Left ventricle myocardium superior (tissue), 1 donor: ENCODE data around the gene HOXB3. TPM values are rescaled to one million over a fixed set of nuclear protein-coding genes. Genes with fewer than 3 reads are reported as not detected.
A peak's percentile ranks its signal among the peaks of the same experiment; 100 is the strongest.

Source experiments
- ATAC-seq: fragments of 200-7000 bp; cut with Tn5 transposase; one replicate; pipeline ENCODE4 v1.9.1; 2020; ENCODE audit warnings: mild to moderate bottlenecking, moderate library complexity
- DNase-seq: peaks from one replicate; pipeline ENCODE4 v3.0.0-alpha.2; 2020
- intact Hi-C: fragments of 100-400 bp; cut with micrococcal nuclease; formaldehyde crosslinking; loops from one replicate; pipeline ENCODE4 v1.11.0; 2022
- long read RNA-seq: library from polyadenylated mRNA; unstranded; transcript quantifications from one replicate; pipeline ENCODE4 v2.0.0, GENCODE V29; 2021
- total RNA-seq: library from RNA; stranded (reverse); fragmentation: NEBNext Ultra II Directional; extraction: Animal tissue kit (Norgen Biotek cat#: 25700); gene quantifications from one replicate; pipeline ENCODE4 v1.2.1, GENCODE V29; 2021
- donor health status: DM: no; HTN: yes; CAD: no; lungs with severe emphysema.

Gene HOXB3
- 2.7 TPM for total RNA-seq
- long read RNA-seq, partial matches to known transcripts = 0 of 2 reads
- long read RNA-seq, other reads (novel, unspliced or antisense) = 2 of 2 reads

GRCh38 chr17:48589831-48590606 is at the start of gene HOXB3:
Gene HOXB3 (minus strand): TSS chr17:48590241. CDS start chr17:48552474, 37,767 bp downstream.
- DNase-seq (no peak), ATAC-seq (no peak)
- intact Hi-C loops = no loop called here

- DNase-seq (no peak), ATAC-seq (no peak)
- intact Hi-C loops = no loop called here
Observed at GRCh38 chr17:48639136-48639535, 49.1 kb upstream of the HOXB3 start.

GRCh38 chr17:48637323-48638260 is 47.6 kb upstream of the HOXB3 start:
- no peak for DNase-seq
- intact Hi-C loops = no loop called here
- no peak for ATAC-seq

- DNase-seq = peak; percentile 69
- intact Hi-C loops = no loop called here
- no peak for ATAC-seq
Observed at GRCh38 chr17:48636177-48637018, 46.4 kb upstream of the HOXB3 start.

- intact Hi-C loops = no loop called here
- ATAC-seq (no peak), DNase-seq (no peak)
Observed at GRCh38 chr17:48634493-48635208, 44.6 kb upstream of the HOXB3 start.

- DNase-seq = no peak
- intact Hi-C loops = no loop called here
- no peak for ATAC-seq
Observed at GRCh38 chr17:48633266-48633677, 43.2 kb upstream of the HOXB3 start.

GRCh38 chr17:48632579-48633265 is 42.7 kb upstream of the HOXB3 start:
- ATAC-seq (no peak), DNase-seq (no peak)
- intact Hi-C loops = no loop called here

- no peak for ATAC-seq
- DNase-seq = no peak
- intact Hi-C loops = no loop called here
Observed at GRCh38 chr17:48631693-48632578, 41.9 kb upstream of the HOXB3 start.

- no peak for ATAC-seq
Observed at GRCh38 chr17:48630925-48631692, 41.1 kb upstream of the HOXB3 start.

GRCh38 chr17:48630009-48630924 is 40.2 kb upstream of the HOXB3 start:
- ATAC-seq (no peak), DNase-seq (no peak)
- intact Hi-C loops = no loop called here

More at GRCh38 chr17:48630925-48631692, 41.1 kb upstream of the HOXB3 start:
- DNase-seq = no peak
- intact Hi-C loops = no loop called here

GRCh38 chr17:48629411-48629759 is 39.3 kb upstream of the HOXB3 start:
- intact Hi-C loops = no loop called here
- DNase-seq = no peak
- no peak for ATAC-seq

GRCh38 chr17:48628649-48629410 is 38.8 kb upstream of the HOXB3 start:
- ATAC-seq (no peak), DNase-seq (no peak)
- intact Hi-C loops = no loop called here

- intact Hi-C loops = no loop called here
- ATAC-seq (no peak), DNase-seq (no peak)
Observed at GRCh38 chr17:48627623-48628521, 37.8 kb upstream of the HOXB3 start.

- no peak for DNase-seq
- intact Hi-C loops = no loop called here
- no peak for ATAC-seq
Observed at GRCh38 chr17:48627118-48627597, 37.1 kb upstream of the HOXB3 start.
